Chondrocyte (in vitro differentiated cells): ENCODE results near the gene KCNJ4. TPM values are rescaled to one million over a fixed set of nuclear protein-coding genes. Genes with fewer than 3 reads are reported as not detected.

Experiments used
- DNase-seq: peaks from one replicate; pipeline ENCODE4 v3.0.0; 2021; ENCODE audit warnings: mixed read lengths, low spot score
- H3K27ac Mint-ChIP-seq: one replicate; pipeline ENCODE4 v1.8.0; 2021; ENCODE audit warnings: mild to moderate bottlenecking, moderate library complexity, mixed read lengths; ENCODE audit not compliant: unreplicated experiment
- H3K27me3 Mint-ChIP-seq: 2 replicates; pipeline ENCODE4 v1.8.0; 2021; ENCODE audit warnings: low read depth, mixed read lengths
- H3K36me3 Mint-ChIP-seq: 2 replicates; pipeline ENCODE4 v1.8.0; 2021; ENCODE audit warnings: low read depth, mixed read lengths
- H3K4me1 Mint-ChIP-seq: 2 replicates; pipeline ENCODE4 v1.8.0; 2021; ENCODE audit warnings: low read depth, mild to moderate bottlenecking, mixed read lengths
- H3K4me3 Mint-ChIP-seq: one replicate; pipeline ENCODE4 v1.8.0; 2021; ENCODE audit warnings: mild to moderate bottlenecking, moderate library complexity, mixed read lengths; ENCODE audit not compliant: unreplicated experiment
- H3K9me3 Mint-ChIP-seq: 2 replicates; pipeline ENCODE4 v1.8.0; 2021; ENCODE audit warnings: low read depth, mixed read lengths
- total RNA-seq: library from RNA; stranded (reverse); gene quantifications from 3 replicates; pipeline ENCODE4 v1.2.1, GENCODE V29; 2021
- TF ChIP-seq, protein P1 (sequence below): fragments of 200-600 bp; sonication (generic); IDR thresholded peaks from 2 replicates; pipeline ENCODE4 v1.5.0; 2021; ENCODE audit warnings: antibody characterized with exemption, mild to moderate bottlenecking, moderate library complexity

Gene KCNJ4
- total RNA-seq, 1 donor from 2014 or later, result 0.27 TPM

DNA sequence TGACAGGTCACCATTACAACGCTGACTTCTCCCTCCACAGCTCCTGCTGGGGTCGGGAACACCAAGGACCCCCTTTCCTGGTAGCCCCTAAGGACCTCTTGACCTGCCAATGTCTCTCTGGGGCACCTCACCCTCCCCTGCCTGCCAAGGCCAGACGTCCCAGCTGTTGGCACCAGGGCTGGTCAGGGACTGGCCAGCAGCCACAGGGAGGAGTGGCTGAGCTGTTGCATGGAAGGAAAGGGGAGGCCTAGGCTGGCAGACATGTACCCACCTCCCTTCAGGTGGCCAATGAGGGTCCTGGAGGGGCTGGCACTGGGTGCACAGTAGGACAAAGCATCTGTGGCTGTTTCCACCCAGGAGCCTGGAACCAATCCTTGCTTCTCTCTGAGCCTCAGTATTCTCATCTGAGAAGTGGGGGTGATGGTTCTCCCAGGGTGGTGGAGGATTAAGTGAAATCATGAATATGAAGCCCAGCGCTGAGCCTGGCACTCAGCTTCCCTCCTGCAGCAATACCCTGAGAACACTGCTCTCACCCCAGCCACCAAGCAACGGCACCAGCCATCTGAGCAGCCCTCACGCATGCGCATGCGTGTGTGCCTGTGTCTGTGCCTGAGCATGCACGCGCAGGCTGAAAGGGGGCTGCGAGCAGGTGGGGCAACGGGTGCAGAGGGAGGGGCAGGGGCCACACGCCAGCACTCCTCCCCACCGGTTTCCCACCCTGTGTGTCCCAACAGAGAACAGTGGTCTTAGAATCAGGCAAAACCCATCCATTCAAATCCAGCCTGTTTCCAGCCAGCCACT lies 5.9 kb downstream of the KCNJ4 start:
- DNase-seq, result no peak
- TF ChIP-seq, protein P1, sequence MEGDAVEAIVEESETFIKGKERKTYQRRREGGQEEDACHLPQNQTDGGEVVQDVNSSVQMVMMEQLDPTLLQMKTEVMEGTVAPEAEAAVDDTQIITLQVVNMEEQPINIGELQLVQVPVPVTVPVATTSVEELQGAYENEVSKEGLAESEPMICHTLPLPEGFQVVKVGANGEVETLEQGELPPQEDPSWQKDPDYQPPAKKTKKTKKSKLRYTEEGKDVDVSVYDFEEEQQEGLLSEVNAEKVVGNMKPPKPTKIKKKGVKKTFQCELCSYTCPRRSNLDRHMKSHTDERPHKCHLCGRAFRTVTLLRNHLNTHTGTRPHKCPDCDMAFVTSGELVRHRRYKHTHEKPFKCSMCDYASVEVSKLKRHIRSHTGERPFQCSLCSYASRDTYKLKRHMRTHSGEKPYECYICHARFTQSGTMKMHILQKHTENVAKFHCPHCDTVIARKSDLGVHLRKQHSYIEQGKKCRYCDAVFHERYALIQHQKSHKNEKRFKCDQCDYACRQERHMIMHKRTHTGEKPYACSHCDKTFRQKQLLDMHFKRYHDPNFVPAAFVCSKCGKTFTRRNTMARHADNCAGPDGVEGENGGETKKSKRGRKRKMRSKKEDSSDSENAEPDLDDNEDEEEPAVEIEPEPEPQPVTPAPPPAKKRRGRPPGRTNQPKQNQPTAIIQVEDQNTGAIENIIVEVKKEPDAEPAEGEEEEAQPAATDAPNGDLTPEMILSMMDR, result no peak
- Mint-ChIP-seq H3K4me1 (no peaks in the 10 kb centered on the region), H3K27me3 (peaks cover 27% of the 10 kb centered on the region), H3K9me3 (no peaks in the 10 kb centered on the region), H3K27ac (no peak overlapping the region), H3K36me3 (no peaks in the 10 kb centered on the region), H3K4me3 (no peak overlapping the region)

GRCh38 chr22:38446018-38446601 lies 8.9 kb downstream of the KCNJ4 start:
- TF ChIP-seq, protein P1, result no peak

DNA sequence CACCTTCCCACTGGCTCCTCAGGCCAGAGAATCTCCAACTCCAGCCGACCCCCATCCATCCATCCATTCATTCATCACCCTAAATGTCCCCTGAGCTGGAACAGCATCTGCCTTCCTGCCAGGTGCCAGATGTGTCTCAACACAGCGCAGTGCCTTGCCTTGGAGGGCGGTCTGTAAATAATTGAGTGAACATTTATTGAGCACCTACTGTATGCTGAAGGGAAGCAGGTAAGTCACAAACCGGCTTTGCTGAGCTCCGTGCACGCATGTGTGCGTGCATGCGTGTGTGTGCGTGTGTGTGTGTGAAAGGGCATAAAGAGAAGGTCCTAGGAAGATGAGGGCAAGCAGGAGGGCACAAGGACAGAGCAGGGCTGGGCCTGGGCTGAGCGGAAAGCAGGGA lies 10.2 kb downstream of the KCNJ4 start:
- no peaks in the 10 kb centered on the region for H3K9me3 Mint-ChIP-seq
- no peak overlapping the region for H3K27ac Mint-ChIP-seq
- H3K36me3 Mint-ChIP-seq, result peaks cover 2% of the 10 kb centered on the region
- TF ChIP-seq, protein P1, result no peak
- H3K27me3 Mint-ChIP-seq, result peaks cover 30% of the 10 kb centered on the region
- no peak for DNase-seq
- H3K4me3 Mint-ChIP-seq, result no peak overlapping the region
- peaks cover 2% of the 10 kb centered on the region for H3K4me1 Mint-ChIP-seq

More at GRCh38 chr22:38446018-38446601, 8.9 kb downstream of the KCNJ4 start:
- H3K9me3 Mint-ChIP-seq, result no peaks in the 10 kb centered on the region
- no peak overlapping the region for H3K27ac Mint-ChIP-seq
- peaks cover 2% of the 10 kb centered on the region for H3K4me1 Mint-ChIP-seq
- H3K4me3 Mint-ChIP-seq, result no peak overlapping the region
- H3K27me3 Mint-ChIP-seq, result peaks cover 30% of the 10 kb centered on the region
- no peaks in the 10 kb centered on the region for H3K36me3 Mint-ChIP-seq
- DNase-seq, result no peak

DNA sequence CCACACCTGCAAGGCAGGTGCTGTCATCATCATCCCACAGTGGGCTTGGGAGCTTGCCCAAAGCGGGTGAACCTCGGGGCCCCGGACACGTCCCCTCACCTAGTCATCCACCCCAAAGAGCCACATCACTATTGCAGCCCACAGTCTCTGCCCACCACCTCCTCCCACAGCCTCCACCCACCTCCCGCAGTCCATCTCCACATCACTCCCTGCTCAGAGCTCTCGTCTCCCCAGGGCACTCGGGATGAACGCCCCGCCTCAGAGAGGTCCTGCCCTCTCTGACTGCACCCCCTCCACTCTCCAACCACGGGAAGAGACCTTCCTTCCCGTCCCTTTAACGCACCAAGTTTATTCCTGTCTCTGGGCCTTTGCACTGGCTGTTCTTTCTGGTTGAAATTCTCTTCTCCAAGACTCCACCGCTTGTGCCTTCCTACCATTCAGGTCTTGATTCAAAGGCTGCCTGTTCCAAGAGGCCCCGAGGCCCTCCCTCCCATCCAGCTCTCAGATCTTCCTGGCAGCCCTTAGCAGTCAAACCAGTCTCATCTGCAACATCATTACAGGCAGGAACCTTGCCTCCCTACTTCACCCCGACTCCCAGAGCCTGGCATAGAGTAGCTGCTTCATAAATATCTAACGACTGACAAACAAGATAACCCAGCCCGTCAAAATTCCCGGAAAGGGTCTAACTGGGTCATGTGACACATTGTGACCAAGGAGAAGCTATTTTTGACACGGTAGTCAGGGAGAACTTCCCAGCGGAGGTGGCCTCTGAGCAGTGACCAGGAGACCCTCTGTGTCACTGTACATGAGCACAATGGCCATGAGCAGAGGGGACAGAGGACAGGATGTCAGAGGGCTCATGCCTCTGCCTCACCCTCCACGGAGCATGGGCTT lies 11.1 kb downstream of the KCNJ4 start:
- no peak for DNase-seq
- Mint-ChIP-seq H3K9me3 (no peaks in the 10 kb centered on the region), H3K27me3 (peaks cover 30% of the 10 kb centered on the region), H3K36me3 (peaks cover 2% of the 10 kb centered on the region), H3K4me1 (peaks cover 2% of the 10 kb centered on the region), H3K4me3 (no peak overlapping the region), H3K27ac (no peak overlapping the region)
- TF ChIP-seq, protein P1, result no peak
